NCI-H526 treated with DMSO at 0.1 percent for 48 hours (cell line): ENCODE results near the gene DDIT3.
"Not testable (repeated sequence)": the region's sequence is repeated elsewhere in the genome, so short reads cannot be mapped to it uniquely, and the experiment has no call there.

Experiments used
- DNase-seq: peaks from one replicate; lab custom pipeline; 2025; lab: John Stamatoyannopoulos, UW

The DDIT3 gene

GRCh38 chr12:57525615-57526383 lies 5.5 kb upstream of the DDIT3 start:
- DNase-seq = no peak

- no peak for DNase-seq
Observed at GRCh38 chr12:57524814-57525614, 4.7 kb upstream of the DDIT3 start.

DNA sequence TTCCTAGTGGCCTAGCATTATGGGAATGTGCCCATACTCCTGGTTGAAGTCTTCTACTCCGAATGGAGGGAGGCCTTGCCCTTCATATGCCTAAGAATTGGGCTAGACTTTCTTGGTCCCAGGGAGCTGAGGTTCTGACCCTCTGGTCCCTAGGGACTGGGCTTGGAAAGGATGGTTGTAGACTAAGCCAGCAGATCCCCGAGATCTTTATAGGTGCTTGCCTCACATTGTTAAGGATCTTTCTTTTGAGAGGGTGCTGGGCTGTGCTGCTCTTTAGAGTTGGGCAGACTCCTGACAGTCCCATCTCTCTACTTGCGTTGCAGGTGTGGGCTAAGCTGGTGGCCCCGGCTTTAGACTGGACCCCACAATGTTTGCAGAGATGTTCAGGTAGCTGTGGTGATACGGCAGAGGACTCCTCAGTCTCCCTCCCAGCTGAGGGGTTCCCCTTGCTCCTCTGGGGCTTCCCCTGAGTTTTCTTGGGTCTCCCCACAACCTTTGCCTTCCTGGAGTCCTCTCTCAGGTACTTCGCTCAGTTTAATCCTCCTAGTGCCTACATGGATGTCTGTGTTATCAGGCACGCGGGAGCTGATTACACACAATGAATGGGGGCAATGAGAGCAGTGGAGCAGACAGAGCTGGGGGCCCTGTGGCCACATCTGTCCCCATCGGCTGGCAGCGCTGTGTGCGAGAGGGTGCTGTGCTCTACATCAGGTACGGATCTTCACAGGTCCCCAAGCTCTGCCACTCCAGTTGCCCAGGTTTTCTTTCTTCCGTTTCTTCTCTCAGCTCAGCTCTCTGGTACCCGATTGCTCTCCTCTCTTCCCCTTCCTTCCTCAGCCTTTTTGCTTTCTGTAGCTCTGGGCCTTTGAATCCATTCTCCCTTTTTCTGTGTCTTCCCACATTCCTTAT lies 3.6 kb upstream of the DDIT3 start:
- no peak for DNase-seq

GRCh38 chr12:57522887-57523705 lies 2.8 kb upstream of the DDIT3 start:
- DNase-seq = no peak

GRCh38 chr12:57522011-57522886 lies 1.9 kb upstream of the DDIT3 start, which contains the start of gene MBD6:
Gene MBD6 (plus strand): TSS chr12:57522824. CDS start chr12:57524304, 1,480 bp downstream.
- peak; percentile 87 for DNase-seq

GRCh38 chr12:57521525-57522010 lies 1.3 kb upstream of the DDIT3 start:
- DNase-seq = peak; percentile 23

GRCh38 chr12:57519796-57520052 lies 590 bp downstream of the DDIT3 start:
- no peak for DNase-seq

DNA sequence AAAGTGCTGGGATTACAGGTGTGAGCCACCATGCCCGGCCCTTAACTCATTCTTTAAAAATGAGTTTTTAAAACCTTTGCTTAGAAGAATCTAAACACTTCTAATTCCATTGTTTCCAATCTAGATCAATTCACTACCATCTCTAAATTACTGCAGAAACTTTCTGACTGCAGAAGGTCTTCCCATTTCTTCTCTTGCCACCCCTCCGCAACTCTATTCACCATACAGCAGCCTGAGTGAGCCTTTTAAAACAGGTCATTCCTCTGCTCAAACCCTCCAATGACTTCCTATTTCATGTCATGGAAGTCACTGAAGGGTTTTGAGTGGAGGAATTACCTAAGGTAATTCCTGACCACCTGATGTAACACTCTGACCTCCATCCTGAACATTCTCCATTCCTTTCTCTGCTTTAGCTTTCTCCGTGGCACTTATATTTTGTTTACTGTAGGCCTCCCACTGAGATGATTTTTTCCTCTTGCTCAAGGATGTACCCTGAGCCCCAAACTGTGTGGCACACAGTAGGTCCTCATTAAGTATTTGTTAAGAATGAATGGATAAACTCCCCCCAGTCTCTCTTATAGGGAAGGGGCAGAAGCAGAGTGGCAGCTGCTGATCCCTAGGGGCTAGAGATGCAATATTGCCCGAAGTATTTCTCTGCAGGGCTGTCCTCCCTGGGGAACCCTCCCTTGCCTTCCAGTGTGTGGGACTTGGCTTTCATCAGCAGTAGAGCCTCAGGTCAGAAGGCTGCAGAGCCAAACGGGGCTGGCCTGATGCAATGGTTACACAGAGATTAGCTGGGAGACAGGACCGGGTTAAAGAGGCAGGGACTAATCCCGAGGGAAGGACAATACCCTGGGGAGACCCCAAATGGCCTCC lies 1.2 kb downstream of the DDIT3 start:
- DNase-seq = no peak

DNA sequence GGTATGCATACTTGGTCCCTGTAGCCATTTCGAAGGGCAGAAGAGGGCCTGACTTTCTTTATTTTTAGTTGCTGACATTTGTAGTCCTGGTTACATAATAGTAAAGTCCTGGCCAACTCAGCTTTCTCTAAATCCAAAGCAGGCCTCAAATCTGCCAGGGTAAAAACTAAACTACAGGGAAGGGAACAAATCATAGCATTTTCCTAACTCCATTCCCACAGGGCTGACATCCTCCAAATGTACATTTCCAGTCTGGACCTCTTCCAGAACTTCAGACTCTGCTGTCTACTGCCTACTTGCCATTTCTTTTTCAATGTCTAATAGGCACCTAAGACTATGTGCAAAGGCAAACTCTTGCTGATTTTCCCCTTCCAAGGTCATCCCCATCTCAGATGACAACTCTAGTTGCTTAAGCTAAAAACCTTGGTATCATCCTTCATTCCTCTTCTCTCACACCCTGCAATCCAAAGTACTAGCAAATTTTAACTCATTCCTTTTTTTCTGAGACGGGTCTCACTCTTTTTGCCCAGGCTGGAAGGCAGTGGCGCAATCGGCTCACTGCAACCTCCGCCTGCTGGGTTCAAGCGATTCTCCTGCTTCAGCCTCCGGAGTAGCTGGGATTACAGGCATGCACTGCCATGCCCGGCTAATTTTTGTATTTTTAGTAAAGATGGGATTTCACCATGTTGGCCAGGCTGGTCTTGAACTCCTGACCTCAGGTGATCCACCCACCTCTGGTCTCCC lies 2.0 kb downstream of the DDIT3 start:
- DNase-seq = no peak

DNA sequence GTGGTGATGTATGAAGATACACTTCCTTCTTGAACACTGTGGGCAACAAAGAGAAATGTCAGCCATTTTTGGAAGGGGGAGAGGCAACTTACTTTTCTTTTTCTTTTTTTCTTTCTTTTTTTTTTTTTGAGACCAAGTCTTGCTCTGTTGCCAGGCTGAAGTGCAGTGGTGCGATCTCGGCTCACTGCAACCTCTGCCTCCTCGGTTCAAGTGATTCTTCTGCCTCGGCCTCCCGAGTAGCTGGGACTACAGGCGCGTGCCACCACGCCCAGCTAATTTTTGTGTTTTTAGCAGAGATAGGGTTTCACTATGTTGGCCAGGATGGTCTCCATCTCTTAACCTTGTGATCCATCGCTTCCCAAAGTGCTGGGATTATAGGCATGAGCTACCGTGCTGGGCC lies 2.6 kb downstream of the DDIT3 start:
- not testable (repeated sequence) for DNase-seq

DNA sequence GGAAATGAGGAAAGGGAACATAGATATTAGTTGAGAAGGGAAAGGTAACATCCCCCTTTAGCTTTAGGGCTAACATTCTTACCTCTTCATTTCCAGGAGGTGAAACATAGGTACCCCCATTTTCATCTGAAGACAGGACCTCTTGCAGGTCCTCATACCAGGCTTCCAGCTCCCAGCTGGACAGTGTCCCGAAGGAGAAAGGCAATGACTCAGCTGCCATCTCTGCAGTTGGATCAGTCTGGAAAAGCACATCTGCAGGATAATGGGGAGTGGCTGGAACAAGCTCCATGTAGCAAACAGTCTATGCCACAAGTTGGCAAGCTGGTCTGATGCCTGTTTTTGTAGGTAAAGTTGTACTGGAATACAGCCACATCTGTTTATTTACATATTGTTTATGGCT lies 3.1 kb downstream of the DDIT3 start:
- DNase-seq = no peak

DNA sequence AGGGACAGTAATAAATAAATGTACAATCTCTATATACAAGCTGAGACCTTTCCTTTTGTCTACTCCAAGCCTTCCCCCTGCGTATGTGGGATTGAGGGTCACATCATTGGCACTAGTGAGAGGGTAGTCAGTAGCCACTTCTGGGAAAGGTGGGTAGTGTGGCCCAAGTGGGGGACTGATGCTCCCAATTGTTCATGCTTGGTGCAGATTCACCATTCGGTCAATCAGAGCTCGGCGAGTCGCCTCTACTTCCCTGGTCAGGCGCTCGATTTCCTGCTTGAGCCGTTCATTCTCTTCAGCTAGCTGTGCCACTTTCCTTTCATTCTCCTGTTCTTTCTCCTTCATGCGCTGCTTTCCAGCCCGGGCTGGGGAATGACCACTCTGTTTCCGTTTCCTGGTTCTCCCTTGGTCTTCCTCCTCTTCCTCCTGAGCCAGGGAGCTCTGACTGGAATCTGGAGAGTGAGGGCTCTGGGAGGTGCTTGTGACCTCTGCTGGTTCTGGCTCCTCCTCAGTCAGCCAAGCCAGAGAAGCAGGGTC lies 3.6 kb downstream of the DDIT3 start:
- no peak for DNase-seq

DNA sequence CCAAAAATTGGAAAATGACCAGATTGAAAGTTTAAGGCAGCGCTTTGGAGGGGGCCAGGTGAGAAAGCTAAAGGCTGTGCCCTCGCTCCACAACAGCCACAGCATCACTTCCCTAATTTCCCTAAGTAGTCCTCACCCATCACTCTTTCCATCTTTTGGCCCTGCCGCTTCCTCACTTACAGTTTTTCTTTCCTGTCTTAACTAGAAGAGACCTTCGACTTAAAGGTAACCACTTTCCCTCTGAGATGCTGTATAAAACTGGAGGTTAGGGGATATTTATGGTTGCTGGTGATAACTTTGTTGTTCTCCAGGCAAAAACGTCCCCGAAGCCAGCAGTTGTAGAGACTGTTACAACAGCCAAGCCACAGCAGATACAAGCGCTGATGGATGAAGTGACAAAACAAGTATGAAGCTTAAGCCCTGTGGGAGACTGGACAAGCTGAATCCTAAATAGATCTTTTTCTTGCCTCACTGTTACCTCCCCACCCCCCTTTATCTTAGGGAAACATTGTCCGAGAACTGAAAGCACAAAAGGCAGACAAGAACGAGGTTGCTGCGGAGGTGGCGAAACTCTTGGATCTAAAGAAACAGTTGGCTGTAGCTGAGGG lies 4.3 kb downstream of the DDIT3 start:
- DNase-seq = no peak

GRCh38 chr12:57515408-57515933 lies 4.8 kb downstream of the DDIT3 start:
- DNase-seq = no peak

DNA sequence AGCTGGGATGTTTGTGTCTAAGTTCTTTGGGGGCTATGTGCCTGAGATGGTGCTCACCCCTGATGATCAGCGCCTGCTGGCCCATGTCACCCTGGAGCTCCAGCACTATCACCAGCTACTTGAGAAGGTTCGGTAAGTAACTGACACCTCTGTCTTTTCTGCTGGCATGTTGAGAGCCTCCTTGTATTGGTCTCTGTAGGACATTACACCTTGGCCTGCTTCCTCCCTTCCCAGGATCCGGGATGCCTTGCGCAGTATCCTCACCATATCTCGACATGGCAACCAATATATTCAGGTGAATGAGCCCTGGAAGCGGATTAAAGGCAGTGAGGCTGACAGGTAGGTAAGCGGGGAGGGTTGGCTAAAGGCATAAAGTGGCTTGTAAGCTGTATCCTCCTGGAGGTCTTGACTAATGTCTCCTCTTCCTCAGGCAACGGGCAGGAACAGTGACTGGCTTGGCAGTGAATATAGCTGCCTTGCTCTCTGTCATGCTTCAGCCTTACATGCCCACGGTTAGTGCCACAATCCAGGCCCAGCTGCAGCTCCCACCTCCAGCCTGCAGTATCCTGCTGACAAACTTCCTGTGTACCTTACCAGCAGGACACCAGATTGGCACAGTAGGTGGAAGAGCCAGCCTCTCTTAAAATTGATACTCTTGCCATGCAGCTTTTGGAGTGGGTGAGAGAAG lies 5.5 kb downstream of the DDIT3 start:
- no peak for DNase-seq

DNA sequence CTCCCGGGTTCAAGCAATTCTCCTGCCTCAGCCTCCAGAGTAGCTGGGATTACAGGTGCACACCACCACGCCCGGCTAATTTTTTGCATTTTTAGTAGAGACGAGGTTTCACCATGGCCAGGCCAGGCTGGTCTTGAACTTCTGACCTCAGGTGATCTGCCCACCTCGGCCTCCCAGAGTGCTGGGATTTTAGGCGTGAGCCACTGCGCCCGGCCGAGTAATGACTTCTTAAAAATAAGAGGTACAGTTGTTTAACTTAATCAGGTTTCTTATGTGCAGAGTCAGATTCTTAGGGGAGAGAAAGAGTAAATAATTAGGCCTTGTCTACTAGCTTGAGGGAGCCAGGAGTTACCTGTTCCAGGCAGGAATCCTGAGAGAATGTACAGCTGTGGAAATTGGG lies 6.1 kb downstream of the DDIT3 start:
- not testable (repeated sequence) for DNase-seq

GRCh38 chr12:57513677-57514076 lies 6.6 kb downstream of the DDIT3 start:
- not testable (repeated sequence) for DNase-seq
